Right lobe of liver (tissue), 4 donors: ENCODE measurements around the gene LDB1.

ENCODE experiments used
- POLR2A ChIP-seq: fragments of 450-650 bp; IDR thresholded peaks from one replicate; pipeline ENCODE4 v1.6.1; 2017; ENCODE audit warnings: antibody characterized with exemption, mild to moderate bottlenecking
- TF ChIP-seq, protein P1 (sequence below), 4 donors: fragments of 200-600 bp in 3 of 4; fragments of 450-650 bp in 1 of 4; IDR thresholded peaks; one replicate each; pipeline versions ENCODE4 v1.5.1 to v1.8.0; 2016 to 2022; ENCODE audit warnings: antibody characterized with exemption in 4 of 4, mild to moderate bottlenecking in 2 of 4
- donor health status: DM: no; HTN: no; CAD: no.
- donor health status: DM: no; HTN: no; CAD: no.
- donor health status: DM: no; HTN: yes; CAD: no.

- TF ChIP-seq, protein P1, sequence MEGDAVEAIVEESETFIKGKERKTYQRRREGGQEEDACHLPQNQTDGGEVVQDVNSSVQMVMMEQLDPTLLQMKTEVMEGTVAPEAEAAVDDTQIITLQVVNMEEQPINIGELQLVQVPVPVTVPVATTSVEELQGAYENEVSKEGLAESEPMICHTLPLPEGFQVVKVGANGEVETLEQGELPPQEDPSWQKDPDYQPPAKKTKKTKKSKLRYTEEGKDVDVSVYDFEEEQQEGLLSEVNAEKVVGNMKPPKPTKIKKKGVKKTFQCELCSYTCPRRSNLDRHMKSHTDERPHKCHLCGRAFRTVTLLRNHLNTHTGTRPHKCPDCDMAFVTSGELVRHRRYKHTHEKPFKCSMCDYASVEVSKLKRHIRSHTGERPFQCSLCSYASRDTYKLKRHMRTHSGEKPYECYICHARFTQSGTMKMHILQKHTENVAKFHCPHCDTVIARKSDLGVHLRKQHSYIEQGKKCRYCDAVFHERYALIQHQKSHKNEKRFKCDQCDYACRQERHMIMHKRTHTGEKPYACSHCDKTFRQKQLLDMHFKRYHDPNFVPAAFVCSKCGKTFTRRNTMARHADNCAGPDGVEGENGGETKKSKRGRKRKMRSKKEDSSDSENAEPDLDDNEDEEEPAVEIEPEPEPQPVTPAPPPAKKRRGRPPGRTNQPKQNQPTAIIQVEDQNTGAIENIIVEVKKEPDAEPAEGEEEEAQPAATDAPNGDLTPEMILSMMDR (IDR thresholded peaks at IDR 0.05) = no peak
- TF ChIP-seq POLR2A = no peak
Measured at GRCh38 chr10:102113956-102114857, 6.0 kb downstream of the LDB1 start.
